Caco-2 (cell line): Measurements from ENCODE around the gene MARCKSL1. TPM values are rescaled to one million over a fixed set of nuclear protein-coding genes. Genes with fewer than 3 reads are reported as not detected.

Experiments
- BruUV-seq: library from RNA; stranded (reverse); fragments of 400-500 nt; replicated peaks from 2 replicates; lab custom pipeline; 2021; lab: Mats Ljungman, UMichigan
- CTCF ChIA-PET: fragments of 300-600 bp; sonication (Branson Sonifier 250); formaldehyde crosslinking; loops from one replicate; lab custom pipeline; 2022; ENCODE audit warnings: antibody characterized with exemption; lab: Charles Lee
- POLR2A ChIA-PET: fragments of 300-600 bp; sonication (Branson Sonifier 250); formaldehyde crosslinking; loops from one replicate; lab custom pipeline; 2022; ENCODE audit warnings: antibody characterized with exemption; lab: Charles Lee
- DNase-seq, 2 experiments: peaks; one replicate each; pipeline versions ENCODE4 v3.0.0 to v3.0.0-alpha.2; 2020 to 2022
- H3K27me3 ChIP-seq: replicated peaks from 2 replicates; pipeline ENCODE4 v1.6.0; 2011; ENCODE audit warnings: low read length; ENCODE audit not compliant: control insufficient read depth, insufficient read depth
- H3K36me3 ChIP-seq: 2 replicates; pipeline ENCODE4 v1.5.1; 2011; ENCODE audit warnings: low read length; ENCODE audit not compliant: control insufficient read depth, insufficient read depth
- H3K4me1 ChIP-seq: fragments of 250-450 bp; sonication (Bioruptor Pico); 2 replicates; pipeline ENCODE4 v1.5.1; 2020; ENCODE audit warnings: mild to moderate bottlenecking
- H3K4me3 ChIP-seq: 2 replicates; pipeline ENCODE4 v1.5.1; 2011; ENCODE audit warnings: low read depth, mild to moderate bottlenecking, control low read depth, low read length
- H3K9me3 ChIP-seq: fragments of 250-450 bp; sonication (Bioruptor Pico); 2 replicates; pipeline ENCODE4 v1.5.1; 2020; ENCODE audit warnings: mild to moderate bottlenecking, moderate library complexity
- H3K27ac Mint-ChIP-seq: one replicate; pipeline ENCODE4 v1.8.0; 2022; ENCODE audit warnings: mixed read lengths; ENCODE audit not compliant: unreplicated experiment
- H3K27me3 Mint-ChIP-seq: one replicate; pipeline ENCODE4 v1.8.0; 2022; ENCODE audit warnings: mixed read lengths; ENCODE audit not compliant: insufficient read depth, unreplicated experiment
- H3K36me3 Mint-ChIP-seq: one replicate; pipeline ENCODE4 v1.8.0; 2022; ENCODE audit warnings: mild to moderate bottlenecking, mixed read lengths; ENCODE audit not compliant: insufficient read depth, unreplicated experiment
- H3K4me1 Mint-ChIP-seq: one replicate; pipeline ENCODE4 v1.8.0; 2022; ENCODE audit warnings: low read depth, mixed read lengths; ENCODE audit not compliant: unreplicated experiment
- H3K4me3 Mint-ChIP-seq: one replicate; pipeline ENCODE4 v1.8.0; 2022; ENCODE audit warnings: mild to moderate bottlenecking, moderate library complexity, mixed read lengths; ENCODE audit not compliant: unreplicated experiment
- H3K9me3 Mint-ChIP-seq: one replicate; pipeline ENCODE4 v1.8.0; 2022; ENCODE audit warnings: mixed read lengths; ENCODE audit not compliant: unreplicated experiment
- CTCF ChIP-seq, 2 experiments: fragments of 200-600 bp in 1 of 2; IDR thresholded peaks; 1 replicate in 1 of 2; 2 replicates in 1 of 2; pipeline versions ENCODE4 v1.5.1 to v1.8.0; 2011 to 2022; ENCODE audit warnings: antibody characterized with exemption in 1 of 2, control low read depth in 1 of 2, inconsistent platforms in 1 of 2, low read depth in 1 of 2, low read length in 1 of 2, mild to moderate bottlenecking in 1 of 2, moderate library complexity in 1 of 2; ENCODE audit not compliant: insufficient read depth in 1 of 2, severe bottlenecking in 1 of 2, unreplicated experiment in 1 of 2
- intact Hi-C: fragments of 100-400 bp; cut with micrococcal nuclease; formaldehyde crosslinking; loops from one replicate; pipeline ENCODE4 v1.10.0; 2022; ENCODE audit not compliant: unreplicated experiment
- total RNA-seq: library from RNA; stranded (reverse); gene quantifications from 2 replicates; pipeline ENCODE4 v1.2.3, GENCODE V29; 2022

The MARCKSL1 gene
- total RNA-seq, 1 experiment from 2014 or later = 150 TPM

- no peaks in the 10 kb centered on the region for H3K4me1 ChIP-seq
- no peak for TF ChIP-seq CTCF (IDR thresholded peaks at IDR 0.05; ENCODE audit: insufficient read depth in 1 of 2, low read depth in 1 of 2, low read length in 1 of 2, severe bottlenecking in 1 of 2, unreplicated experiment in 1 of 2)
- no peaks in the 10 kb centered on the region; the same call in 1 of the 2 replicates for H3K36me3 ChIP-seq
- CTCF ChIA-PET = interaction anchor here (1.1 kb wide), 1 partner anchor 157 kb away, joined by 3 read pairs; no protein-coding TSS in a partner anchor
- no peaks in the 10 kb centered on the region for H3K9me3 Mint-ChIP-seq
- H3K27me3 ChIP-seq = no peaks in the 10 kb centered on the region
- H3K27me3 Mint-ChIP-seq = no peaks in the 10 kb centered on the region
- H3K9me3 ChIP-seq = no peaks in the 10 kb centered on the region
- no TSS peak for BruUV-seq
- peaks cover 35% of the 10 kb centered on the region for H3K36me3 Mint-ChIP-seq
- H3K4me3 ChIP-seq = no peak overlapping the region
- no peak overlapping the region for H3K4me3 Mint-ChIP-seq
- H3K4me1 Mint-ChIP-seq = no peaks in the 10 kb centered on the region
- no peak overlapping the region for H3K27ac Mint-ChIP-seq
- no peak for DNase-seq
- intact Hi-C loops = no loop called here
- POLR2A ChIA-PET = no interaction called here
Measured at GRCh38 chr1:32372149-32372756, 36.2 kb upstream of the MARCKSL1 start.

- ChIA-PET POLR2A (no interaction called here), CTCF (interaction anchor here (0.5 kb wide), 1 partner anchor 168 kb away, joined by 4 read pairs; the partner anchor contains the start of gene CCDC28B)
- H3K36me3 Mint-ChIP-seq = peaks cover 4% of the 10 kb centered on the region
- no peaks in the 10 kb centered on the region for H3K9me3 ChIP-seq
- no peak overlapping the region for H3K4me3 ChIP-seq
- H3K4me3 Mint-ChIP-seq = no peak overlapping the region
- H3K4me1 Mint-ChIP-seq = no peaks in the 10 kb centered on the region
- no peaks in the 10 kb centered on the region for H3K4me1 ChIP-seq
- no peaks in the 10 kb centered on the region for H3K9me3 Mint-ChIP-seq
- no peaks in the 10 kb centered on the region for H3K27me3 Mint-ChIP-seq
- intact Hi-C loops = no loop called here
- H3K36me3 ChIP-seq = no peaks in the 10 kb centered on the region
- no peak overlapping the region for H3K27ac Mint-ChIP-seq
- no peak for DNase-seq
- no peaks in the 10 kb centered on the region for H3K27me3 ChIP-seq
- no peak for TF ChIP-seq CTCF (IDR thresholded peaks at IDR 0.05; ENCODE audit: insufficient read depth in 1 of 2, low read depth in 1 of 2, low read length in 1 of 2, severe bottlenecking in 1 of 2, unreplicated experiment in 1 of 2)
- BruUV-seq = no TSS peak
Measured at GRCh38 chr1:32367912-32368635, 32.0 kb upstream of the MARCKSL1 start.

- no peaks in the 10 kb centered on the region for H3K27me3 ChIP-seq
- intact Hi-C loops = no loop called here
- Mint-ChIP-seq H3K36me3 (peaks cover 19% of the 10 kb centered on the region), H3K4me3 (no peak overlapping the region), H3K27me3 (no peaks in the 10 kb centered on the region), H3K9me3 (no peaks in the 10 kb centered on the region), H3K27ac (no peak overlapping the region), H3K4me1 (peaks cover 14% of the 10 kb centered on the region)
- no peak for TF ChIP-seq CTCF (IDR thresholded peaks at IDR 0.05; ENCODE audit: insufficient read depth in 1 of 2, low read depth in 1 of 2, low read length in 1 of 2, severe bottlenecking in 1 of 2, unreplicated experiment in 1 of 2)
- no peak for DNase-seq
- no peaks in the 10 kb centered on the region for H3K36me3 ChIP-seq
- POLR2A ChIA-PET = no interaction called here
- peaks cover 5% of the 10 kb centered on the region; the same call in 1 of the 2 replicates for H3K4me1 ChIP-seq
- no TSS peak for BruUV-seq
- H3K4me3 ChIP-seq = no peak overlapping the region
- CTCF ChIA-PET = no interaction called here
- no peaks in the 10 kb centered on the region for H3K9me3 ChIP-seq
Measured at GRCh38 chr1:32365445-32365844, 29.4 kb upstream of the MARCKSL1 start.
